Tongue (tissue), 2 donors: ENCODE data around the gene DHRS13. TPM values are rescaled to one million over a fixed set of nuclear protein-coding genes. Genes with fewer than 3 reads are reported as not detected.
"Not testable (repeated sequence)": the region's sequence is repeated elsewhere in the genome, so short reads cannot be mapped to it uniquely, and the experiment has no call there.

Experiments used
- DNase-seq: peaks from one replicate; pipeline ENCODE4 v3.0.0-alpha.2; 2015
- total RNA-seq: library from RNA; depleted of rRNA; stranded (reverse); fragments of >200 nt; gene quantifications from one replicate; pipeline ENCODE4 v1.2.3, GENCODE V29; 2014

The DHRS13 gene
- total RNA-seq, 1 donor from 2014 or later: 18.2 TPM

GRCh38 chr17:28935744-28936460 is 33.0 kb upstream of the DHRS13 start:
- DNase-seq: no peak

DNA sequence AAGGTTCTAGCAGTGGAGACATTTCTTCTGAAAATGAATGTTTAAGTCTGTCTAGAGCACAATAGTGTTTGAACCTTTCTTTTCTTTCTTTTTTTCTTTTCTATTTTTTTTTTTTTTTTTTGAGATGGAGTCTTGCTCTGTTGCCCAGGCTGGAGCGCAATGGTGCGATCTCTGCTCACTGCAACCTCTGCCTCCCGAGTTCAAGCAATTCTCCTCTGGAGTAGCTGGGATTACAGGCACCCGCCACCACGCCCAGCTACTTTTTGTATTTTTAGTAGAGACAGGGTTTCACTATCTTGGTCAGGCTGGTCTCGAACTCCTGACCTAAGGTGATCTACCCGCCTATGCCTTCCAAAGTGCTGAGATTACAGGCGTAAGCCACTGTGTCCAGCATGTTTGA is 31.6 kb upstream of the DHRS13 start:
- not testable (repeated sequence) for DNase-seq

- DNase-seq: no peak
Observed at GRCh38 chr17:28929787-28930186, 26.9 kb upstream of the DHRS13 start.

DNA sequence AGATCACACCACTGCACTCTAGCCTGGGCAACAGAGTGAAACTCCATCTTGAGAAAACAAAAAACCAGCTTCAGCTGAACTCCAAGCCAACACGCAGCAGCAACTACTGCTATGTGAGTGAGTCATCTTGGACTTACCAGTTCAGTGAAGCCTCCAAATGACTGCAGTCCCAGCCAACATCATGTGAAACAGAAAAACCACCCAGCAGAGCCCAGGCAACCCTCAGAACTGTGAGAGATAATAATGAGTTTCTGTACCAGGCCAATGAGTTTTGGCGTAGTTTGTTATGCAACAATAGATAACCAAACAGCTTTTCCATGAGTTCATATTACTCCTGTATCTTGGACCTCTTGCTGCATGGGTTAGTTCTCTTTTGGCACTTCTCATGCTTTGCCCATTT is 25.2 kb upstream of the DHRS13 start:
- no peak for DNase-seq

GRCh38 chr17:28926786-28927185 is 23.9 kb upstream of the DHRS13 start:
- no peak for DNase-seq

DNA sequence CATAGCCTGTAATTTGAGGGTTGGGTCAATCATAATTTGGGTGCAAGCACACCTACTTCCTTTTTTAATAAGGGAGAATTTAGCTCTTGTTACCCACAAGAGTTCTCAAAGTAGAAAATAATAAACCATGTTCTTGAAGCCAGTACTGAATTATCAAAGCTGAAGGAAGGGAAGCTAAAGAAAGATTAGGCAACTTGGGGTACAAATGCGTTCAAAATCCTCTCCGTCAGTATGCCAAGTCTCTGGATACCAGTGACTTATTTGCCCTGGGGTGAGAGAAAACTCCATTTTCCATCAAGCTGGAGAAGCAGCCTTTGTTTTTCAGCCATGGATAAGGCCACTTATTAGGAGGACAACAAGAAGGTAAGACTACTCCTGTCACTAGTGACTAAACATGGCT is 23.5 kb upstream of the DHRS13 start:
- DNase-seq: no peak

DNA sequence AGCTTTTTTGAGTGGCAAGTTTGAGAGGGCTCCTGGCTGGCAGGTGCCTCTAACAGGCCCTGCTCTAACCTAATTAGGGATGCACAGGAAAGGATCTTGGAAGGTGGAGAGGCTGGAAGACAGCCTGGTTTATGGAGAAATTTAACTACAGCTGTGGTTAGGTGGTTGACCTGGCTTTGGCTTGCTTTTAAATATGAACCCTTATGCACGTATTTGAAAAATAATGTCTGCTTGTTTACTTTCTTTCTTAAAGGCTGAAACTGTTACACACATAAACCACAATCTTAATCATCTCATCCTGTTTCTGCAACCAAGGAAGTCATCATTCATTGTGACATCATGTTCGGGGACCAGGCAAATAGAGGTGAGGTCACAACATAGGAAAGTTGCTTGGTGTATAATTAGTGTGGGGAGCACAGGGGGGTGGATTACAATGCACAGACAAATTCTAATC is 23.1 kb upstream of the DHRS13 start:
- DNase-seq: no peak

DNA sequence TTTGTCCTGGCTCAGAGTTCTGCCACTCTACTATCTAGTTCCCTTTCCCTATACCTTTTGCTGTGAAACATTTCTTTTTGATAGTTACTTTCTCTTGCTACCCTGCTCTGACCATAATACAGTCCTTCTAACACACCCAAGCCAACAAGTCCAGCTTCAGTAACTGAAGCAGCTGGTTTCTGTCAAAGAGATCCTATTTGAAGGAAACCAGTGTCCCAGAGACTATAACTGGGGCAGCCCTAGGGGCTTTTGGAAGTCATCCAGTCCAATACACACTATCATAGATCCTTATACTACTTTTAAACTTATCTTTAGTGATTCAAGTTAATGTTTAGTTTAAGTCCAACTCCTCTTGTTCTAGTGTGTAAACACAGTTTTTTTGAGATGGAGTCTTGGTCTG is 17.3 kb upstream of the DHRS13 start:
- no peak for DNase-seq

GRCh38 chr17:28918295-28918694 is 15.4 kb upstream of the DHRS13 start:
- no peak for DNase-seq

DNA sequence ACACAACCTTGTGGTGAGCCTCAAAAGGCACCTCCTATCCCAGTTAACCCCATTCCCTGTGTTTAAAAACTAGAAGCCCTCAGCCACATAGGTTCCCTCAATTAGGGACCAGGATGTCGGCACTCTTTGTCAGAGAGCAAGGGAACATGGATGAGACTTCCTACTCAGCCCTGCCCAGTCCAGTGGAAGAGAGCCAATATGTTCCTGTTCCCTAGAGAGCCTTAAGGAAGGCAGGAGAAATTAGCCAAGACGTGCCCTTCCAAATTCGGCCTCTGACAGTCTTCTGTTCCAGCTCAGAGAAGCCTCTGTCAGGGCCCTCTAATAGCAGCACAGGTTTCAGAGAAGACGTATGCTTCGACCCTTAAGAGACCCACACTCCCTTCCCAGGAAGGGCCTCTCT is 14.6 kb upstream of the DHRS13 start:
- no peak for DNase-seq

DNA sequence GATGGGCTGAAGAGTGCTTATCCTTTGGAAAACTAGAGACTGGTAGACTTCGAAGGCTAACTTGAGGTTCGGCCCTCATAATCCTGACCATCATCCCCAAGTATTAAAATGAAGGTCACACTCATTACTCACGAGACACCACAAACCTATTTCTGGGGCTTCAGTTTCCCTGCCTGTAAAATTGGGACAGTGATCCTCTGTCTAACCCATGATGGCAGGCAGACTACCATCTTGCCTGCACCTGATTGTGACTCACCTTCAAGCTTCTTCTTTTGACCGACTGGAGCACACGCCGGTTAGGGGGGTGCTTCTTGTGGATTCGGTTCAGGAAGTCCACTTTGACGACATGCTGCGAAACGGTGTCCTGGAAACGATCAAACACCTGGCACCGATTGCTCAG is 14.2 kb upstream of the DHRS13 start:
- no peak for DNase-seq

GRCh38 chr17:28916302-28916934 is 13.5 kb upstream of the DHRS13 start:
- DNase-seq: peak; percentile 64

DNA sequence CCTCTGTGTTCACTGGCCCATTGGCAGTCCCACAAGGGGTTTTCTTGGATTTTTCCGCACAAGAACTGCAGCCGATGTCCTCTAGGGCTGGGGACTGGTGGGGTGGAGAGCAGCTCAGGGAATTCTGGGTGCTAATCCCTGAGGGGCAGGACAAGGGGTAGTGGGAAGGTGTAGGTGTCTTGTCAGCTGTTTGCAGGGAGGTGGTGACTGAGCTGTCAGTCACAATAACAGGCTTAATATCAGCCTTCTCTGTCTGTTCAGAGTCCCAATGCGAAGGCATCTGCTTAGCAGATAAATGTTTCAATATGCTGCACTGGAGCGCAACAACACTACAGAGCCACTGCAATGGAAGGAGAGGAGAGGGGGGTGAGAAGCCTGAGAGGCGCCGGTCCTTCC is 10.1 kb upstream of the DHRS13 start:
- DNase-seq: no peak

DNA sequence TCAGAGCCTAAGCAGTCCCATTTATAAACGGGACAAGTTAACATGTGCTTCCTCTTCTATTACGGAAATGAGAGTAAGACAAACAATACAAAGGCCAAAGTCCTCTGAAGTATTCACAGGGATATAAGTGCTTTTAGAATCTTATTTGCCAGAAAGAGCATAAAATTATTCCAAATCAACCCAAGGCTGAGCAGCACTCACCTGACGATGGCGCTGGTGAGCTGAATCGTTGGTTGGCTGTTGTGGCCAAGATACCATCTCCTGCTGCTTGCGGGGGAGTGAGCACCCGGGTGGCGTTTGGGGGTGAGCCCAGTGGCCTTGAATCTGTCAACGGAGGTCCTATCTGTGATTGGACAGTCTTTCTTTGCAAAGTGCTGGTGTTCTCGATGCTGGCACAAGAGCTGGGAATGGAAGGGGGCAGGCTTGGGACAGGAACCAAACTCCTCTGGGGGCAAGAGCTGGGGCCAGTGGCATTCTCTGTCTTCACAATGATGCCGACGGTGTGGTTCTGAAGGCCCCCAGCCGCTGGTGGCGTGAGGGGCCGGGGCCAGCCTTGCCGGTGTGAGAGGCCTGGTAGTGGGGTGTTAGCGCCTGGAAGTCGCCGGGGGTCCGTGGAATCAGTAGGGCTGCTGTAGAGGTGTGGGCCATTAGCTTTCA is 9.5 kb upstream of the DHRS13 start:
- no peak for DNase-seq

DNA sequence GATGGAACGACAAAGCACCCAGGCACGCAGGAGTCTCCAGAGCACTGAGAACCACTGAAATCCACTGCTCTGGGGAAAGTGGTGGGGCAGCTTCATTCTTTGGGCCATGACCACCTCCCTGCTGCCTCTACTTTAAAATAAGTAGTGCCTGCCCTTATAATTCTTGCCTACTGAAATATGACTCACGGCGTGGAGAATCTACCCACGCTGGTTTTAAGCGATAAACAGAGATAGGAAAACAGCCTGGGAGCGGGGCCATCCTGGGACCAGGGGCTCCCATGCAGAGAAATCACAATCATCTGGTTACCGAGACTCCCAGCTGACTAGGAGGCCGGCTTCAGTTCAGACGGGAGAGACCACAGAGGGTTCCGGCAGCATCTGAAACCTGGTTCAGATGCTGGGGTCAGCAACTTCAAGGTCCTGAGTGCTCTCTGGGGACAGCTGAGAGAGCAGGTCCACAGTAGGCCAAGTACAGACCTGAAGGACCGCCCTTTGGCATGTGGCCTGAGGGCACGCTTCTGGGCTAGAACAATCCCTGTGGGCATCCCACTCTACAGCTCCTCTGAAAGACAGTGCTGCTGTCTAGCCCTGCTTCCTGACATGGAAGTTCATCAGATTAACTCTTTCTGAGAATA is 8.6 kb upstream of the DHRS13 start:
- DNase-seq: no peak

GRCh38 chr17:28910534-28910933 is 7.7 kb upstream of the DHRS13 start:
- DNase-seq: no peak

- DNase-seq: peak; percentile 72
Observed at GRCh38 chr17:28908640-28909167, 5.8 kb upstream of the DHRS13 start.

GRCh38 chr17:28907709-28908475 is 5.0 kb upstream of the DHRS13 start:
- DNase-seq: peak; percentile 44

DNA sequence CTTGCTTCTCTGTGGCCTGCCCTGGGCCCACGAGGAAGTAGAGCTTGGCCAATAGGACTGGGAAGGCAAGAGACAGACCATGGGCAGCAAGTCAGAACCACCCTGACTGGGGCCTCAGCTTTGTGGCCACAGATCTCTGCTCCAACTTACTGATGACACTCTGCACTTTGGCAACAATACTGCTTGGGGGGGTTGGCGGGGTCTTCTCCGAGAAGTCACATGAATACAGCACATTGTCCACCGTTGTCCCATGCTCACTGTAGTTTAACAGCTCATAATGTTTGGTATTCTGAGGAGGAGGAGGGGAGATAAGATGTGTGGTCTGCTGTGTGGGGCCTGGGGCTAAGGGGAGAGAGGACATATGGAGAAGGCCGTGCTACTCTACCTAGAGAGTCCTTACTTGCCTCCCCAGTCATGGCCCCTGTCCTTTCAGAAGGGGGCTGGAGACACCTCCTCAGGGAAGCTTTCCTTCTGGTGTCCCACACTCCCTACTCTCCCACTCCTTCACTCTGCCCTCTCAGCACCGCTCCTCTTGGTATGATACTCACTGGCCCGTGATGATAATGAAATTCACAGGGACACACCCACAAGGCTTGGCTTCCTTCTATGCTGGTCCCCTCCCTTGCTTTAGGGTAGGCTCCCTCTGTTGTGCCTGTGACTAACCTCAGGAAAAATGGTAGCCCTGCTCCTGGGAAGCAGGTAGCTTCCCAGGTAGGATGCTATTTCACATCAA is 4.0 kb upstream of the DHRS13 start:
- no peak for DNase-seq

- no peak for DNase-seq
Observed at GRCh38 chr17:28906276-28906675, 3.4 kb upstream of the DHRS13 start.

DNA sequence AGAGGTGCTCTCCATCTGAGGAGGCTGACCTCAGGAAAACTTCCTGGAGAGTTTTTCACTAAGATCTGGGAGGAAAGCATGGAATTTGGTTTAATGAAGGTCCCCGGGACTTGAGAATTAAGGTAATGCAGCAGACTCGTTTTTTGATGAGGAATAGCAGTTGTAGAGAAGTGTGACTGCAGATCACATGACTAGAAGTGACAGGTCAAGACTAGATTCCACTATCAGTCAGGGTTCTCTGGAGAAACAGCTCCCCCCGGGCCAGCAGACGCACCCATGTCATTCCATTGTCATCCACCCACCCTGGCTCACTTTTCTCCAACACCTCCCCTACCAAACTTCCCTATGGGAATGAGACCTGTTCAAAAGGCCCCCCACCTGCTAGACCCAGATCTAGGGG is 1.9 kb upstream of the DHRS13 start:
- DNase-seq: no peak

- DNase-seq: not testable (repeated sequence)
Observed at GRCh38 chr17:28903546-28903841, 615 bp upstream of the DHRS13 start.
